ENCODE results near the gene TMLHE. TPM values are rescaled to one million over a fixed set of nuclear protein-coding genes. Genes with fewer than 3 reads are reported as not detected.
"Not testable (repeated sequence)": the region's sequence is repeated elsewhere in the genome, so short reads cannot be mapped to it uniquely, and the experiment has no call there.

TMLHE gene
- total and polyA plus RNA-seq, 8 donors = 6.3 to 46.0 (median 18.3) TPM

DNA sequence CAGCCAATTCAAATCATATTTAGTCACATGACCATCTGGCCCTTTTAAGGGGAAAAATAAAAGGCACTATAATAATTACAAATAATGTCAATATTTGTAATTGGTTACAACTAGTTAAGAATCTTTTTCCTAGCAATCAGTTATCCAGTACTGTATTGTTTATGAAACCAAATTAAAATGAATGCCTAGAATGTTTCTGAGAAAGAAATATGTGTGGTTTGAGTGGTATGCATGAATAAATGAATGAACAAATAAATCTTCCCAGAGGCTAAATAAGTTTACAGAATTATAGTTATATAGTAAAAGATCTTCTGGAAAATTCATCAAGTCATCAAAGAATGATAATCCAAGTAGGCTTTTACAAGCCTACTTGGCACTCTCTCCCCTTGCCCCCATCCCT is 98.5 kb downstream of the TMLHE start:
- intact Hi-C loops (cut with DNase I; ENCODE audit: low total_unique reads) = no loop called here
- no peak for DNase-seq
- H3K9me3 ChIP-seq = no peaks in the 10 kb centered on the region
- no peak overlapping the region for H3K27ac ChIP-seq
- no peaks in the 10 kb centered on the region for H3K27me3 ChIP-seq
- TF ChIP-seq POLR2AphosphoS5 (IDR thresholded peaks at IDR 0.05) = no peak
- TF ChIP-seq, protein P1, sequence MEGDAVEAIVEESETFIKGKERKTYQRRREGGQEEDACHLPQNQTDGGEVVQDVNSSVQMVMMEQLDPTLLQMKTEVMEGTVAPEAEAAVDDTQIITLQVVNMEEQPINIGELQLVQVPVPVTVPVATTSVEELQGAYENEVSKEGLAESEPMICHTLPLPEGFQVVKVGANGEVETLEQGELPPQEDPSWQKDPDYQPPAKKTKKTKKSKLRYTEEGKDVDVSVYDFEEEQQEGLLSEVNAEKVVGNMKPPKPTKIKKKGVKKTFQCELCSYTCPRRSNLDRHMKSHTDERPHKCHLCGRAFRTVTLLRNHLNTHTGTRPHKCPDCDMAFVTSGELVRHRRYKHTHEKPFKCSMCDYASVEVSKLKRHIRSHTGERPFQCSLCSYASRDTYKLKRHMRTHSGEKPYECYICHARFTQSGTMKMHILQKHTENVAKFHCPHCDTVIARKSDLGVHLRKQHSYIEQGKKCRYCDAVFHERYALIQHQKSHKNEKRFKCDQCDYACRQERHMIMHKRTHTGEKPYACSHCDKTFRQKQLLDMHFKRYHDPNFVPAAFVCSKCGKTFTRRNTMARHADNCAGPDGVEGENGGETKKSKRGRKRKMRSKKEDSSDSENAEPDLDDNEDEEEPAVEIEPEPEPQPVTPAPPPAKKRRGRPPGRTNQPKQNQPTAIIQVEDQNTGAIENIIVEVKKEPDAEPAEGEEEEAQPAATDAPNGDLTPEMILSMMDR (IDR thresholded peaks at IDR 0.05) = no peak
- no peak for TF ChIP-seq EP300 (IDR thresholded peaks at IDR 0.05)
- TF ChIP-seq POLR2A (IDR thresholded peaks at IDR 0.05) = no peak
- no peaks in the 10 kb centered on the region for H3K4me1 ChIP-seq
- H3K36me3 ChIP-seq = peaks cover 0 to 30% (median 25%) of the 10 kb centered on the region in 4 donors
- no peak overlapping the region for H3K4me3 ChIP-seq

DNA sequence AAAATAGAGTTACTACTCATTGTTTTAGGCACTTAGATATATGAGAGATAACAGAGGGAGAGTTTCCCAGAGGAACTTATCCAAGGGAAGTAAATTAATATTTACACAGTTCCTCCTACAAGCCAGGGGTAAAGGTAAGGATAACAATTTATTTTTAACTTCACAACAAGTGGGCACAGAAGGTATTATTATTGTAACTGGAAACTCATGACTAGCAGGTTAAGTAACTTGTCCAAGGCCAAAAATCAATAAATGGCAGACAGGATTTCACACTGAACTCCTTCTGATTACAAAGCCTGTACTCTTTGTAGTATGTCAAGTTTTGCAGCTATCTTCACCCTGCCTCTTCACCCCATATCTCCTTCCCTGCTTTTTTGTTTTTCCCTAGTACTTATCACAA is 107.5 kb downstream of the TMLHE start:
- Histone ChIP-seq H3K27ac (no peak overlapping the region), H3K36me3 (peaks cover 0 to 14% (median 8%) of the 10 kb centered on the region in 4 donors), H3K9me3 (no peaks in the 10 kb centered on the region), H3K27me3 (no peaks in the 10 kb centered on the region), H3K4me3 (no peak overlapping the region), H3K4me1 (no peaks in the 10 kb centered on the region)
- intact Hi-C loops (cut with DNase I; ENCODE audit: low total_unique reads) = no loop called here
- DNase-seq = no peak
- TF ChIP-seq POLR2A (IDR thresholded peaks at IDR 0.05) (no peak), POLR2AphosphoS5 (IDR thresholded peaks at IDR 0.05) (no peak), EP300 (IDR thresholded peaks at IDR 0.05) (no peak)
- TF ChIP-seq, protein P1 (IDR thresholded peaks at IDR 0.05) = no peak

DNA sequence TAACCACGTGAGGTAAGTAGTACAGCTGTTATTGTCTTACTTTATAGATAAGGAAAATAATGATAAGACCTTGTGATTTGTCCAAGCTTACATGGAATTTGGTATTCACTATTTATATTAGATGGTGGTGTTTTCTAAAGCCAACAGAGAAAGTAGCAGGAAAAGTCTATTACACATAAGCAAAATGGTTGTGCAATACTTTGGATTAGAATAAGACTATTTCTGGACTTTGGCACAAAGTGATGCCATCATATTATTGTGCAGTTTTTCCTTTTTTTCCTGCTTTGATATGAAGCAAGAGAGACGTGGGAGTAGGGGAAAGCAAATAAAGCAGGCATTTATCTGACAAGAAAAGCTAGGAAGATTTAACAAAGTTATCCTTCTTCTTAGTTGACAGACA is 117.6 kb downstream of the TMLHE start:
- H3K27me3 ChIP-seq; H3K27ac ChIP-seq; intact Hi-C loops (cut with DNase I; ENCODE audit: low total_unique reads); H3K9me3 ChIP-seq; H3K4me3 ChIP-seq; H3K36me3 ChIP-seq; H3K4me1 ChIP-seq; DNase-seq: not testable (repeated sequence)
- WGBS, 5 donors = no CpG with 5 or more reads among the region's 2 CpGs

DNA sequence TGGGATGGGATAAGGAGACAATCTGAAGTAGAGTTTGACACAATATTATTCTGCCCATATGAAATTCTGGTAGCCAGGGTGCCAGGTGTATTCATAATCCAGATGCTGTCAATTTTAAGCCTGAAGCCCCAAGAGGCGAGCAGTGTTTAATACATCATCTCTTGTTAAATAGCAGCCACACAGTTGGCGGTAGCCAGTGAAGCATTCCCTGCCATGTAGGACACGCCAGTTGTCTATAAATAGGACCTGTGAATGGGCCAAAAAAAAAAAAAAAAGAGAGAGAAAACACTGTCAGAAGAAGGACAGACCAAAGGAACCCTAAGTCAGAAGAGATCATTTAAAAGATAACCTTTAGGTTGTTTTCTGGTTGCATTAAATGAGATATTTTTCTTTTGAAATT is 121.3 kb downstream of the TMLHE start:
- DNase-seq; intact Hi-C loops (cut with DNase I; ENCODE audit: low total_unique reads); H3K27ac ChIP-seq; H3K27me3 ChIP-seq; H3K4me3 ChIP-seq; H3K4me1 ChIP-seq; H3K36me3 ChIP-seq; H3K9me3 ChIP-seq: not testable (repeated sequence)
- 40% methylated on average over 1 of the region's 3 CpGs; no CpG with 5 or more reads in 4 of the 5 donors for WGBS, 5 donors

DNA sequence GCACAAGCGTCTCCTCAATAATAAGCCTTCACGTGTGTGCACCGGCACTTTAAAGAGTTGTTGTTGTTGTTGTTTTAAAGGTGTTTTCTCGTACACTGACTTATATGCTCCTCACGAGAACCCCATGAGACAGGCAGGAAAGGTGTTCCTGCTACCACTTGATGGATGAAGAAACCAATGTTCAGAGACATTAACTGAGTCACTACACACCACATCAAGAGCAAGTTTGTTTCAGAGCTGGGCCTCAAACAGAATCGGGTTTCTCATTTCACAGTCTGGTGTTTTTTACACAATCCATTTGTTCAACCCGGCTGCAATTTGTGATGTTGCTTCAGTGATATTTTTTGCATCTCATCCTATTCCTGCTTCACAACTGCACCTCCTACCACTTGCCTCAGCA is 135.6 kb downstream of the TMLHE start:
- H3K27me3 ChIP-seq; H3K4me3 ChIP-seq; H3K4me1 ChIP-seq; H3K27ac ChIP-seq; DNase-seq; H3K9me3 ChIP-seq; H3K36me3 ChIP-seq; intact Hi-C loops (cut with DNase I; ENCODE audit: low total_unique reads): not testable (repeated sequence)
- WGBS, 5 donors = no CpG with 5 or more reads among the region's 7 CpGs

DNA sequence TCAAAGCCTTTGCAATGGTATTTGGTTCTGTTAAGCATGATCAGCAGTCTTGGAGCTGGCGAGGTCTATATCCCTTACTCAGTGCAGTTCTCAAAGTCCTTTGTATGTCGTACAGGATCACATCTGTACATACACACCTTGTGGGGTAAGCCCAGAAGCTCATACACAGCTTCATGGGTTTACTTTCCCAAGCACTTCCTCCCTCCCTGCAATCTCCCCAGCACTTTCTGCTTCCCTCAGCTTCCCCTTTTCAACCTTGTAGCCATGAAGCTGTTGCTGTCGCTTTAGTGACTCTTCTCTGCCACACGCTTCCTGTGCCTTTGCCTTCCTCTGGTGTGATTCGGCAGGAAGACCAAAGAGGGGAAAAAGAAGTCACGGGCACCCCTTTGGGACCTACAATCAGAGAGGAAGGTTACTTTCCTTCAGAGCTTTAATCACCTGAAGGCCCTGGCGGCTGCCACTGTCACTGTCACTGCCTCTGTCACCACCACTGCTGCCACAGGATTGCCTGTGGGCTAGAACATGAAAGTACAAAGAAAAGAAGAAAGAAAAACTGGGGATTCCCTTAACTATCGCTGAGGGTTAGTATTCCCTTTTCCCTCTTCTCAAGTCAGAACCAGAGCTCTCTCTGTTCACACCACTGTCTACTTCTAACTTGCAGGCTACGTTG is 146.3 kb downstream of the TMLHE start:
- no CpG with 5 or more reads among the region's 9 CpGs for WGBS, 5 donors
- intact Hi-C loops (cut with DNase I; ENCODE audit: low total_unique reads); H3K4me3 ChIP-seq; H3K27me3 ChIP-seq; H3K9me3 ChIP-seq; DNase-seq; H3K4me1 ChIP-seq; H3K36me3 ChIP-seq; H3K27ac ChIP-seq: not testable (repeated sequence)

DNA sequence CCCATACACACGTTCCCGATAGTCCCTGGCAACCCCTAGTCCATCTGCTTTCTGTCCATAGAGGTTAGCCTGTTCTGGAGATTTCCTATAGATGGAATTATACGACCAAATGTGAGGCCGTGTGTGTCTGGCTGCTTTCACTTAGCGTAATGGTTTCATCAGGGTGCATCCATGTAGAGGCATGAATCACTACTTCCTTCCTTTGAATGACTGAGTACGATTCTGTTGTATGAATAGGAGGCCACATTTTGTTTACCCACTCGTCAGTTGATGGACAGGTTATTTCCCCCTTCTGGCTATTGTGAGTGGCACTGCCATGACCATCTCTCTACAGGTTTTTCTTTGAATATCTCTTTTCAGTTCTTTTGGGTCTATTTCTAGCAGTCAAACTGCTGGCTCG is 152.3 kb downstream of the TMLHE start:
- intact Hi-C loops (cut with DNase I; ENCODE audit: low total_unique reads); H3K27me3 ChIP-seq; DNase-seq; H3K4me3 ChIP-seq; H3K9me3 ChIP-seq; H3K27ac ChIP-seq; H3K4me1 ChIP-seq; H3K36me3 ChIP-seq: not testable (repeated sequence)
- WGBS, 5 donors = no CpG with 5 or more reads among the region's 8 CpGs

DNA sequence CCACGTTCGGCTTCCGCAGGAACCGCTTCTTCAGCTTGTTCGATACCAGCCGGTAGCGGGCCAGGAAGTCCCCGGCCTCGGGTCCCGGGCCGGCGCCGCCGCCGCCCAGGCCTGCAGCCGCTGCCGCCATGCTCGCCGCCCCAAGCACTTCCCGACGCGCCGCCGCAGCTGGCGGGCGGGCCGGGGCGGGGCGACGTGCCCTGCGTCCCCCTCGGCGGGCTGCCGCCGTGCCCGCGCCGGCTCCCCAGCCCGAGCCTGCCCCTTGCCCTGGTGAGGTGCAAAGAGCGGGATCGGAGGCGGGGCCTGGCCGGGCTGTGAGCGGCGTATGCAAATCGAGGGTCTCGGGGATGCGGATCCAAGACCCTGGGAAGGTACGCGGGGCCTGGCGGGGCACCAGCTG is 154.3 kb downstream of the TMLHE start, which contains the start of gene F8A3:
Gene F8A3 (minus strand): TSS at position 150 of the 400 bp plus-strand sequence. CDS start 20 bp downstream, at position 130.
- DNase-seq; H3K4me3 ChIP-seq; H3K27ac ChIP-seq; H3K4me1 ChIP-seq; H3K36me3 ChIP-seq; intact Hi-C loops (cut with DNase I; ENCODE audit: low total_unique reads); H3K27me3 ChIP-seq; H3K9me3 ChIP-seq: not testable (repeated sequence)
- no CpG with 5 or more reads among the region's 51 CpGs for WGBS, 5 donors

DNA sequence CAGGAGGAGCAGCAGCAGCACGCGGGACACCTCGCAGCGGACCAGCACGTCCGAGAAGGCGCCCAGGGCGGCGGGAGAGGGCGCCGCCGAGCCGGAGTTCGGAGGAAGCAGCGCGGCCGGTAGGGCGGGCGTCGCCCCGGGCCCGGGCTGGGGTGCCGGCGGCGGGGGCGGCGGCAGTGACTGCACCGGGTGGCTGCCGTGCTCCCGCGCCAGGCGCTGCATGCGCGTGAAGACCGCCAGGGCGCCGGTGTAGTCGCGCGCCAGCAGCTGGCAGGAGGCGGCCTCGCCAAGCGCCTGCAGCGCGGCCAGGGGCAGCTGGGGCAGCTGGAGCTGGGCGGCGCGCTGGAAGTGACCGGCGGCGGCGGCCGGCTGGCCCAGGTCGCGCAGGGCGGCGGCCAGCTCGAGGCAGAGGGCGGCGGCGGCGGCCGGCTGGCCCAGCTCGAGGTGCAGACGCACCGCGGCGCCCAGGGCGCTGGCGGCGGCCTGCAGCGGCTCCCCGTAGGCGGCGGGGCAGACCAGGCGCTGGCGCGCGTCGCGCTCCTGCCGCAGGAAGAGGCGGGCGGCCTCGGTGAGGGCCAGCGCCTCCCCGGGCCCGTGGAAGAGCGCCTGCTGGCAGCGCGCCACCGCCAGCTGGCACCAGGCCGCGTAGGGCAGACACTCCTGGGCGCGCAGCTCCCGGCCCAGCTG is 154.8 kb downstream of the TMLHE start:
- intact Hi-C loops (cut with DNase I; ENCODE audit: low total_unique reads); H3K9me3 ChIP-seq; H3K4me3 ChIP-seq; H3K36me3 ChIP-seq; H3K27ac ChIP-seq; DNase-seq; H3K27me3 ChIP-seq; H3K4me1 ChIP-seq: not testable (repeated sequence)
- WGBS, 5 donors = no CpG with 5 or more reads among the region's 97 CpGs
